ENCODE results near the gene NR2C2. TPM values are rescaled to one million over a fixed set of nuclear protein-coding genes. Genes with fewer than 3 reads are reported as not detected.

The NR2C2 gene
- total and polyA plus RNA-seq, 11 donors = 6.2 to 38.5 (median 28.3) TPM

DNA sequence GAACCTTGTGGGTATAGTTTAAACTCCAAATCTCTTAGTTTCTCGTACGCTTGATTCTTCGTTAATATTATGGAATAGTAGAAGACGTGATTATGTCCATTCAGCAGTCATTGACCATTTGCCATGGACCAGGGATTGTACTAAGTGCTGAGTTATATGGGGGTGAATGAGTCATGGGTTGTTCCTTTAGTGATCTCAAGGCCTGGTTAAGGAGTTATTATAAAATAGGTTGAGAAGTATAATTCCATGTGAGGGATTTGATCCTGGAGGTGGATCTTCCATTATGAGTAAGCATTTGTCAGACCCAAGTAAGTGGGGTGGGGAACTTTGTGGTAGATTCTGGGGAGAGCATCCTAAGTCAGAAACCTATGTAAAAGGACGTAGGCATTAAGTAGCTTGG is 15.4 kb downstream of the NR2C2 start:
- peaks cover 0 to 10% (median 0%) of the 10 kb centered on the region in 12 donors for H3K9me3 ChIP-seq
- DNase-seq = no peak
- no peak for ATAC-seq
- no peak overlapping the region for H3K27ac ChIP-seq
- peaks cover 0 to 72% (median 29%) of the 10 kb centered on the region in 9 donors for H3K36me3 ChIP-seq
- peaks cover 0 to 23% (median 7%) of the 10 kb centered on the region in 12 donors for H3K4me1 ChIP-seq
- H3K4me3 ChIP-seq = no peak overlapping the region
- no peaks in the 10 kb centered on the region for H3K27me3 ChIP-seq
- WGBS, 4 donors = 96 to 98% (median 97%) methylated on average over 5 of the region's 5 CpGs
- intact Hi-C loops (cut with DNase I) = no loop called here
- TF ChIP-seq POLR2A (IDR thresholded peaks at IDR 0.05) = no peak
- TF ChIP-seq, protein P1, sequence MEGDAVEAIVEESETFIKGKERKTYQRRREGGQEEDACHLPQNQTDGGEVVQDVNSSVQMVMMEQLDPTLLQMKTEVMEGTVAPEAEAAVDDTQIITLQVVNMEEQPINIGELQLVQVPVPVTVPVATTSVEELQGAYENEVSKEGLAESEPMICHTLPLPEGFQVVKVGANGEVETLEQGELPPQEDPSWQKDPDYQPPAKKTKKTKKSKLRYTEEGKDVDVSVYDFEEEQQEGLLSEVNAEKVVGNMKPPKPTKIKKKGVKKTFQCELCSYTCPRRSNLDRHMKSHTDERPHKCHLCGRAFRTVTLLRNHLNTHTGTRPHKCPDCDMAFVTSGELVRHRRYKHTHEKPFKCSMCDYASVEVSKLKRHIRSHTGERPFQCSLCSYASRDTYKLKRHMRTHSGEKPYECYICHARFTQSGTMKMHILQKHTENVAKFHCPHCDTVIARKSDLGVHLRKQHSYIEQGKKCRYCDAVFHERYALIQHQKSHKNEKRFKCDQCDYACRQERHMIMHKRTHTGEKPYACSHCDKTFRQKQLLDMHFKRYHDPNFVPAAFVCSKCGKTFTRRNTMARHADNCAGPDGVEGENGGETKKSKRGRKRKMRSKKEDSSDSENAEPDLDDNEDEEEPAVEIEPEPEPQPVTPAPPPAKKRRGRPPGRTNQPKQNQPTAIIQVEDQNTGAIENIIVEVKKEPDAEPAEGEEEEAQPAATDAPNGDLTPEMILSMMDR (IDR thresholded peaks at IDR 0.05) = no peak

DNA sequence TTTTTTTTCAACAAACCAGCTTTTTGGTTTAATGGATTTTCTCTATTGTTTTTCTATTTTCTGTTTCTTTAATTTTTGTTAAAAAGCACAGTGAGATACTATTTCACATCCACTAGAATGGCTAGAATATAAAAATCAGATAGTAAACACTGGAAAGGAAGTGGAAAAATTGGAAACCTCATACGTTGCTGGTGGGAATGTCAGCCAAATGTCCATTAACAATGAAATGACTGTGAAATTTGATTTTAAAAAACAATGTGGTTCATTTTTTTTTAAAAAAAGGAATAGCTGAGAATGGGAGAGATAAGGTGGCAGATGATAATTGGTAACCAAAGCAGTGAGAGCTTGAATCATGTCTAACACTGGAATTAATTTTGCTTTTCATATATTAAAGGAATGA is 19.9 kb downstream of the NR2C2 start:
- no peaks in the 10 kb centered on the region for H3K4me1 ChIP-seq
- no peak for TF ChIP-seq POLR2A (IDR thresholded peaks at IDR 0.05)
- TF ChIP-seq, protein P1 (IDR thresholded peaks at IDR 0.05) = no peak
- intact Hi-C loops (cut with DNase I) = no loop called here
- DNase-seq (no peak), ATAC-seq (no peak)
- H3K4me3 ChIP-seq = no peak overlapping the region
- no peaks in the 10 kb centered on the region for H3K27me3 ChIP-seq
- no peak overlapping the region for H3K27ac ChIP-seq
- H3K9me3 ChIP-seq = peaks cover 0 to 10% (median 0%) of the 10 kb centered on the region in 12 donors
- H3K36me3 ChIP-seq = peaks cover 0 to 62% (median 17%) of the 10 kb centered on the region in 9 donors
- WGBS, 4 donors = 49 to 58% (median 52%) methylated on average over 1 of the region's 1 CpG

DNA sequence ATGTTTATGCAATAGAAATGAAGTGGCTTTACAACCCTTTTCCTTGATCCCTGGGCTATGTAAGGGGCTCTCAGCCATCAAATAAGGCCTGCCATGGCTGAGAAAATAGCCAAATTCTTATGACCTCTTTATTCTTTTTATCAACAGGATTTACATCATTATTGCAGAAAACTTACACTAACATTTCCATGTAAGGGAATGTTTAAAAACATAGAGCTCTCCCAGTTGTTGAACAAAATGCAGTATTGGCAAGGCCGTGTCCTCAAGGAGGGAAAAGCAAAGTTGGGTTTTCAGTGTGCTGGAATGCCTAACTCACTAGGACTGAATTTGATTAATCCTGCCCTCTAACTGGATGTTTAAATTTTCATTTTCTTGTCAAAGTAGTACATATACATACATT is 22.3 kb downstream of the NR2C2 start:
- Histone ChIP-seq H3K36me3 (peaks cover 0 to 66% (median 21%) of the 10 kb centered on the region in 9 donors), H3K27me3 (no peaks in the 10 kb centered on the region), H3K9me3 (peaks cover 0 to 14% (median 0%) of the 10 kb centered on the region in 12 donors), H3K27ac (no peak overlapping the region), H3K4me1 (no peaks in the 10 kb centered on the region), H3K4me3 (no peak overlapping the region)
- TF ChIP-seq POLR2A (IDR thresholded peaks at IDR 0.05) = no peak
- TF ChIP-seq, protein P1 (IDR thresholded peaks at IDR 0.05) = no peak
- intact Hi-C loops (cut with DNase I) = no loop called here
- no peak for DNase-seq
- WGBS, 4 donors = 88 to 95% (median 93%) methylated on average over 1 of the region's 1 CpG
- ATAC-seq = no peak

DNA sequence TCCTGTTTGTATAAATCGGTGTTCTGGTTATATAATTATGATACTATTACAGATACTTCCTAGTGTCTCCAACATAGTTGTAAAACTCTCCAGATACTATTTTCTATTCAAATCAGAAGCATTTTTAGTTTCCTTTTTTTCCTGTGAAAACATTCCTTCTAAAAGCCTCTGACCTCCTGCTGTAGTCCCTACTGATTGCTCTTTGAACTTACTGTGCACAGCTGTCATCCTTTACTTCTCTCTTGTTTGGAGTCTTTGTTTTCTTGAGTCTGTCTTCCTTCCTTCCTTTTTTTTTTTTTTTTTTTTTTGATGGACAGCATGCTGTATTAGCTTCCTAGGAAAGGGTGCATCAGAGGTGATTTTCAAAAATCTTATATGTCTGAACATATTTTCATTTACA is 28.9 kb downstream of the NR2C2 start:
- 42 to 55% (median 48%) methylated on average over 1 of the region's 1 CpG for WGBS, 4 donors
- TF ChIP-seq, protein P1 (IDR thresholded peaks at IDR 0.05) = no peak
- TF ChIP-seq POLR2A (IDR thresholded peaks at IDR 0.05) = no peak
- DNase-seq (no peak), ATAC-seq (peak in 1 of 4 donors; percentile 49)
- Histone ChIP-seq H3K36me3 (peaks cover 0 to 32% (median 19%) of the 10 kb centered on the region in 9 donors), H3K4me3 (no peak overlapping the region), H3K27ac (peak overlapping the region in 3 of 12 donors; percentile 21 to 36 (median 36)), H3K9me3 (peaks cover 0 to 9% (median 0%) of the 10 kb centered on the region in 12 donors), H3K4me1 (peaks cover 0 to 27% (median 11%) of the 10 kb centered on the region in 12 donors), H3K27me3 (no peaks in the 10 kb centered on the region)
- intact Hi-C loops (cut with DNase I) = no loop called here
